NT2/D1 (cell line): ENCODE data around the gene CAPN13.

Source experiments
- DNase-seq: peaks from one replicate; pipeline ENCODE4 v3.0.0-alpha.2; 2011; ENCODE audit warnings: low read depth, low spot score
- H3K27me3 ChIP-seq: 2 replicates; pipeline ENCODE4 v1.6.0; 2011; ENCODE audit warnings: mild to moderate bottlenecking; ENCODE audit not compliant: insufficient read length, insufficient read depth
- H3K36me3 ChIP-seq: 2 replicates; pipeline ENCODE4 v1.6.1; 2011; ENCODE audit warnings: mild to moderate bottlenecking, low read length, mixed read lengths; ENCODE audit not compliant: insufficient read depth, insufficient read length
- H3K4me1 ChIP-seq: 2 replicates; pipeline ENCODE4 v1.5.1; 2011; ENCODE audit not compliant: insufficient read depth, insufficient read length
- H3K4me3 ChIP-seq: 2 replicates; pipeline ENCODE4 v1.5.1; 2011; ENCODE audit warnings: low read depth; ENCODE audit not compliant: insufficient read length
- H3K9ac ChIP-seq: 2 replicates; pipeline ENCODE4 v1.6.0; 2011; ENCODE audit warnings: low read depth; ENCODE audit not compliant: insufficient read length
- H3K9me3 ChIP-seq: 2 replicates; pipeline ENCODE4 v1.5.1; 2011; ENCODE audit warnings: mild to moderate bottlenecking, low read length; ENCODE audit not compliant: insufficient read depth
- SUZ12 ChIP-seq: IDR thresholded peaks from 2 replicates; pipeline ENCODE4 v1.6.1; 2011; ENCODE audit not compliant: insufficient read length, insufficient read depth; ENCODE audit errors: extremely low read depth
- YY1 ChIP-seq: IDR thresholded peaks from 2 replicates; pipeline ENCODE4 v1.6.1; 2011; ENCODE audit not compliant: insufficient read length, insufficient read depth
- ZNF274 ChIP-seq: IDR thresholded peaks from 2 replicates; pipeline ENCODE4 v1.6.1; 2011; ENCODE audit warnings: mild to moderate bottlenecking, low read depth, low read length

The CAPN13 gene

GRCh38 chr2:30807249-30807648 is at the start of gene CAPN13:
CAPN13 (minus strand) TSS chr2:30807446; CDS start chr2:30787325, 20,121 bp downstream.
- H3K36me3 ChIP-seq = no peaks in the 10 kb centered on the region
- peak; percentile 46 for DNase-seq
- no peaks in the 10 kb centered on the region for H3K27me3 ChIP-seq
- no peaks in the 10 kb centered on the region for H3K4me1 ChIP-seq
- no peak within 1 kb of the TSS for H3K4me3 ChIP-seq
- no peak within 1 kb of the TSS for H3K9ac ChIP-seq
- H3K9me3 ChIP-seq = no peaks in the 10 kb centered on the region
- TF ChIP-seq SUZ12 (no peak), ZNF274 (no peak), YY1 (no peak)

GRCh38 chr2:30847841-30848240 is 40.6 kb upstream of the CAPN13 start:
- Histone ChIP-seq H3K27me3 (no peaks in the 10 kb centered on the region), H3K36me3 (no peaks in the 10 kb centered on the region), H3K9me3 (no peaks in the 10 kb centered on the region), H3K9ac (no peak overlapping the region), H3K4me3 (no peak overlapping the region), H3K4me1 (no peaks in the 10 kb centered on the region)
- DNase-seq = no peak
- no peak for TF ChIP-seq ZNF274
- no peak for TF ChIP-seq SUZ12
- TF ChIP-seq YY1 = no peak

GRCh38 chr2:30847329-30847728 is 40.1 kb upstream of the CAPN13 start:
- H3K36me3 ChIP-seq = no peaks in the 10 kb centered on the region
- H3K4me3 ChIP-seq = no peak overlapping the region
- TF ChIP-seq SUZ12 (no peak), YY1 (no peak), ZNF274 (no peak)
- H3K9me3 ChIP-seq = no peaks in the 10 kb centered on the region
- no peak for DNase-seq
- H3K4me1 ChIP-seq = no peaks in the 10 kb centered on the region
- H3K27me3 ChIP-seq = no peaks in the 10 kb centered on the region
- no peak overlapping the region for H3K9ac ChIP-seq

- H3K36me3 ChIP-seq = no peaks in the 10 kb centered on the region
- no peaks in the 10 kb centered on the region for H3K4me1 ChIP-seq
- DNase-seq = no peak
- no peak overlapping the region for H3K9ac ChIP-seq
- H3K9me3 ChIP-seq = peaks cover 15% of the 10 kb centered on the region
- no peak overlapping the region for H3K4me3 ChIP-seq
- no peaks in the 10 kb centered on the region for H3K27me3 ChIP-seq
- TF ChIP-seq ZNF274 = no peak
- no peak for TF ChIP-seq YY1
- TF ChIP-seq SUZ12 = no peak
These were observed 21.3 kb upstream of the CAPN13 start for GRCh38 chr2:30828586-30828985.

GRCh38 chr2:30826916-30827315 is 19.7 kb upstream of the CAPN13 start:
- H3K4me3 ChIP-seq = no peak overlapping the region
- H3K4me1 ChIP-seq = no peaks in the 10 kb centered on the region
- H3K36me3 ChIP-seq = no peaks in the 10 kb centered on the region
- TF ChIP-seq YY1 (no peak), SUZ12 (no peak), ZNF274 (no peak)
- no peak overlapping the region for H3K9ac ChIP-seq
- peaks cover 15% of the 10 kb centered on the region for H3K9me3 ChIP-seq
- no peaks in the 10 kb centered on the region for H3K27me3 ChIP-seq
- no peak for DNase-seq

- TF ChIP-seq YY1 (no peak), ZNF274 (no peak), SUZ12 (no peak)
- Histone ChIP-seq H3K4me3 (no peak overlapping the region), H3K27me3 (no peaks in the 10 kb centered on the region), H3K9ac (no peak overlapping the region), H3K4me1 (no peaks in the 10 kb centered on the region), H3K36me3 (no peaks in the 10 kb centered on the region), H3K9me3 (peaks cover 15% of the 10 kb centered on the region)
- DNase-seq = no peak
These were observed 19.2 kb upstream of the CAPN13 start for GRCh38 chr2:30826481-30826880.

- Histone ChIP-seq H3K9me3 (peaks cover 4% of the 10 kb centered on the region; the same call in 1 of the 2 replicates), H3K36me3 (no peaks in the 10 kb centered on the region), H3K9ac (no peak overlapping the region), H3K4me3 (no peak overlapping the region), H3K27me3 (no peaks in the 10 kb centered on the region), H3K4me1 (no peaks in the 10 kb centered on the region)
- no peak for DNase-seq
- TF ChIP-seq YY1 (no peak), SUZ12 (no peak), ZNF274 (no peak)
These were observed 16.2 kb upstream of the CAPN13 start for GRCh38 chr2:30823452-30823851.
